PC-3 (cell line): ENCODE data around the gene CFAP97D2. TPM values are rescaled to one million over a fixed set of nuclear protein-coding genes. Genes with fewer than 3 reads are reported as not detected.

ENCODE experiments used
- ATAC-seq: fragments of 200-7000 bp; cut with Tn5 transposase; 2 replicates; pipeline ENCODE4 v1.9.1; 2020; ENCODE audit warnings: mild to moderate bottlenecking, moderate library complexity
- BruUV-seq: library from RNA; stranded (reverse); fragments of 400-500 nt; replicated peaks from 2 replicates; lab custom pipeline; 2021; lab: Mats Ljungman, UMichigan
- CTCF ChIA-PET: fragments of 300-600 bp; sonication (Branson Sonifier 250); formaldehyde crosslinking; loops from one replicate; lab custom pipeline; 2022; ENCODE audit warnings: antibody characterized with exemption; lab: Charles Lee
- POLR2A ChIA-PET: fragments of 300-600 bp; sonication (Branson Sonifier 250); formaldehyde crosslinking; loops from one replicate; lab custom pipeline; 2022; ENCODE audit warnings: antibody characterized with exemption; ENCODE audit not compliant: unreplicated experiment; lab: Charles Lee
- DNase-seq: peaks from one replicate; pipeline ENCODE4 v3.0.0-alpha.2; 2015
- H2AFZ ChIP-seq: fragments of 300-600 bp; sonication (generic); 2 replicates; pipeline ENCODE4 v1.6.0; 2016; ENCODE audit warnings: antibody characterized with exemption, low read length
- H3F3A ChIP-seq: fragments of 300-600 bp; sonication (generic); one replicate; pipeline ENCODE4 v1.6.0; 2017; ENCODE audit warnings: antibody characterized with exemption, low read length, control low read depth, mild to moderate bottlenecking; ENCODE audit not compliant: unreplicated experiment
- H3K27ac ChIP-seq: fragments of 300-600 bp; sonication (generic); 2 replicates; pipeline ENCODE4 v1.5.1; 2016; ENCODE audit warnings: mild to moderate bottlenecking, low read length
- H3K27me3 ChIP-seq: fragments of 300-600 bp; sonication (generic); 2 replicates; pipeline ENCODE4 v1.6.1; 2016; ENCODE audit warnings: low read length, mixed read lengths
- H3K36me3 ChIP-seq: fragments of 300-600 bp; sonication (generic); 2 replicates; pipeline ENCODE4 v1.6.1; 2016; ENCODE audit warnings: low read depth, mixed run types, low read length, mixed read lengths
- H3K4me1 ChIP-seq: fragments of 300-600 bp; sonication (generic); 2 replicates; pipeline ENCODE4 v1.5.1; 2016; ENCODE audit warnings: low read length; ENCODE audit not compliant: insufficient read depth
- H3K4me2 ChIP-seq: fragments of 300-600 bp; sonication (generic); 2 replicates; pipeline ENCODE4 v1.6.0; 2016; ENCODE audit warnings: low read length
- H3K4me3 ChIP-seq: fragments of 300-600 bp; sonication (generic); 2 replicates; pipeline ENCODE4 v1.5.1; 2016; ENCODE audit warnings: mild to moderate bottlenecking, low read length, mixed read lengths
- H3K79me2 ChIP-seq: fragments of 300-600 bp; sonication (generic); 2 replicates; pipeline ENCODE4 v1.6.1; 2017; ENCODE audit warnings: low read length, mixed read lengths
- H3K9ac ChIP-seq: fragments of 300-600 bp; sonication (generic); 2 replicates; pipeline ENCODE4 v1.6.0; 2016; ENCODE audit warnings: mild to moderate bottlenecking, low read length
- H3K9me2 ChIP-seq: fragments of 300-600 bp; sonication (generic); replicated peaks from 2 replicates; pipeline ENCODE4 v1.6.1; 2016; ENCODE audit warnings: mixed run types, low read length, mixed read lengths
- H3K9me3 ChIP-seq: fragments of 300-600 bp; sonication (generic); 2 replicates; pipeline ENCODE4 v1.6.1; 2016; ENCODE audit warnings: low read length, mixed read lengths
- H4K20me1 ChIP-seq: fragments of 300-600 bp; sonication (generic); 2 replicates; pipeline ENCODE4 v1.6.1; 2016; ENCODE audit warnings: low read length, mixed read lengths
- CTCF ChIP-seq: fragments of 300-600 bp; sonication (generic); conservative IDR thresholded peaks from 2 replicates; pipeline ENCODE4 v1.5.1; 2017; ENCODE audit warnings: antibody characterized with exemption, low read depth, mild to moderate bottlenecking, low read length
- EZH2 ChIP-seq: fragments of 300-600 bp; sonication (generic); IDR thresholded peaks from one replicate; pipeline ENCODE4 v1.6.1; 2017; ENCODE audit warnings: antibody characterized with exemption, mild to moderate bottlenecking, low read length; ENCODE audit not compliant: unreplicated experiment
- EZH2phosphoT487 ChIP-seq: fragments of 300-600 bp; sonication (generic); IDR thresholded peaks from 2 replicates; pipeline ENCODE4 v1.6.1; 2018; ENCODE audit warnings: mild to moderate bottlenecking, antibody characterized with exemption, low read length, borderline replicate concordance
- intact Hi-C: fragments of 100-400 bp; cut with micrococcal nuclease; formaldehyde crosslinking; loops from 2 replicates; pipeline ENCODE4 v1.9.0; 2023
- total RNA-seq: library from RNA; depleted of rRNA; stranded (reverse); fragments of >200 nt; gene quantifications from 2 replicates; pipeline ENCODE4 v1.2.3, GENCODE V29; 2014

CFAP97D2 gene
- total RNA-seq, 1 experiment from 2014 or later: not detected

GRCh38 chr13:114259374-114259773, 80.3 kb downstream of the CFAP97D2 start:
- Histone ChIP-seq H3K4me1 (no peaks in the 10 kb centered on the region), H4K20me1 (no peaks in the 10 kb centered on the region), H3K4me3 (no peak overlapping the region), H3K4me2 (no peak overlapping the region), H3K9me2 (no peaks in the 10 kb centered on the region), H3K9me3 (no peaks in the 10 kb centered on the region), H3K27ac (no peak overlapping the region), H3F3A (no peaks in the 10 kb centered on the region), H2AFZ (no peak overlapping the region), H3K9ac (no peak overlapping the region), H3K79me2 (no peaks in the 10 kb centered on the region), H3K36me3 (peaks cover 24% of the 10 kb centered on the region), H3K27me3 (no peaks in the 10 kb centered on the region)
- no peak for DNase-seq
- no TSS peak for BruUV-seq
- TF ChIP-seq EZH2phosphoT487: no peak
- ChIA-PET CTCF (no interaction called here), POLR2A (no interaction called here)
- intact Hi-C loops: no loop called here
- ATAC-seq: no peak

GRCh38 chr13:114259974-114260373, 80.9 kb downstream of the CFAP97D2 start:
- CTCF ChIA-PET: no interaction called here

GRCh38 chr13:114260814-114261213, 81.8 kb downstream of the CFAP97D2 start:
- ATAC-seq (no peak), DNase-seq (no peak)
- H3K4me3 ChIP-seq: no peak overlapping the region
- TF ChIP-seq EZH2: no peak
- no peak for TF ChIP-seq EZH2phosphoT487
- TF ChIP-seq CTCF: no peak
- ChIA-PET CTCF (no interaction called here), POLR2A (no interaction called here)
- H3K9me3 ChIP-seq: no peaks in the 10 kb centered on the region
- no peak overlapping the region for H2AFZ ChIP-seq
- no peaks in the 10 kb centered on the region for H3F3A ChIP-seq
- H3K27ac ChIP-seq: no peak overlapping the region
- H3K4me1 ChIP-seq: no peaks in the 10 kb centered on the region
- no peak overlapping the region for H3K9ac ChIP-seq
- H3K27me3 ChIP-seq: no peaks in the 10 kb centered on the region
- H3K4me2 ChIP-seq: no peak overlapping the region
- H4K20me1 ChIP-seq: no peaks in the 10 kb centered on the region
- no peaks in the 10 kb centered on the region for H3K79me2 ChIP-seq
- intact Hi-C loops: no loop called here
- no TSS peak for BruUV-seq
- peaks cover 37% of the 10 kb centered on the region for H3K36me3 ChIP-seq
- no peaks in the 10 kb centered on the region for H3K9me2 ChIP-seq

More at GRCh38 chr13:114259974-114260373, 80.9 kb downstream of the CFAP97D2 start:
- TF ChIP-seq CTCF (no peak), EZH2phosphoT487 (no peak), EZH2 (no peak)
- POLR2A ChIA-PET: no interaction called here
- no peak overlapping the region for H3K27ac ChIP-seq
- H3K4me2 ChIP-seq: no peak overlapping the region
- peaks cover 29% of the 10 kb centered on the region for H3K36me3 ChIP-seq
- H3K4me3 ChIP-seq: no peak overlapping the region
- H3K9me3 ChIP-seq: no peaks in the 10 kb centered on the region
- intact Hi-C loops: no loop called here
- H3K9me2 ChIP-seq: no peaks in the 10 kb centered on the region
- DNase-seq (no peak), ATAC-seq (no peak)
- H3K4me1 ChIP-seq: no peaks in the 10 kb centered on the region
- no peaks in the 10 kb centered on the region for H3K79me2 ChIP-seq
- H2AFZ ChIP-seq: no peak overlapping the region
- H3F3A ChIP-seq: no peaks in the 10 kb centered on the region
- no TSS peak for BruUV-seq
- H3K27me3 ChIP-seq: no peaks in the 10 kb centered on the region
- H3K9ac ChIP-seq: no peak overlapping the region
- H4K20me1 ChIP-seq: no peaks in the 10 kb centered on the region
